Ramos (cell line): ENCODE data around the gene ZDHHC22.
"Not testable (repeated sequence)": the region's sequence is repeated elsewhere in the genome, so short reads cannot be mapped to it uniquely, and the experiment has no call there.

Experiments
- in situ Hi-C: fragments of 300-500 bp; cut with MboI; formaldehyde crosslinking; loops from one replicate; pipeline ENCODE4 v1.14.3; 2022; ENCODE audit warnings: low sequenced_read_pairs; ENCODE audit not compliant: unreplicated experiment

The ZDHHC22 gene

DNA sequence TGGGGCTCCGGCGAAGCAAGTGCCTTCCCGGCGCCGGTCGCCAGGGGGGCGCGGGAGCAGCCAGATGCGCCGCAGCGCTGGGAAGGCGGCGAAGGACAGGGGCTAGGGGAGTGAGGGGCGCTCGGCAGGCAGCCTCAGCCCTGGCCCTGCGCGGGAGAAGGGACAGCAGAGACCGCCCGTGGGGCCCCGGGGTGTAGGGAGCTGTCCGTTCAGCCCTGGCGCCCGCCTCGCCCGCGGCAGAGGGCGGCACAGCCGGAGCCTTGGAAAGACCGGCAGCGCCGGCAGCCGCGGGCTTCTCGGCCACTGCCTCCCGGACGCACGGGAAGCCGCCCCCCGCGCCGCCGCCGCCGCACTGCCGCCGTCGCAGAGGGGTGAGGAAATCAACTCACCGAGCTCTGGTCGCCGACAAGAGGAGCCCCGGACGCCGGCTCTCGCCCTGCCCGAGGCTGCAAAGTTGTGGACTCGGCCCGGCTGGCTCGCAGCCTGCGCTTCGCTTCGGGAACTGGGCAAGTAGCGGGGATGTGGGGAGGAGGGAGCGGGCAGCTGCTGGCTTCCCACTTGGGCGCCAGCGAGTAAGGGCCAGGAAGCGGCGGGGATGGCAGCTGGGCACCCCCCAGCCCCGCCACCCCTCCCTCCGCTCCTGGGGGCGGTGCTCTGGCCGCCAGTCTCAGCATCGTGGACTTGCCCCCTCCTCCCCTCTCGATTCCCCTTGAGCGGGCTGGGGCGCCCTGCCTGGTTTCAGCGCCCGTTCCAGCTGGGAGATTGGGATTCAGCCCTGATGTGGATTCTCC is at the start of gene ZDHHC22:
Gene ZDHHC22 (minus strand): TSS at position 578 of the 791 bp plus-strand sequence. CDS start 2,053 bp downstream, outside the sequence.
- in situ Hi-C loops: loop anchor here (10.0 kb wide), 1 partner anchor 173 kb away; no protein-coding TSS in a partner anchor

DNA sequence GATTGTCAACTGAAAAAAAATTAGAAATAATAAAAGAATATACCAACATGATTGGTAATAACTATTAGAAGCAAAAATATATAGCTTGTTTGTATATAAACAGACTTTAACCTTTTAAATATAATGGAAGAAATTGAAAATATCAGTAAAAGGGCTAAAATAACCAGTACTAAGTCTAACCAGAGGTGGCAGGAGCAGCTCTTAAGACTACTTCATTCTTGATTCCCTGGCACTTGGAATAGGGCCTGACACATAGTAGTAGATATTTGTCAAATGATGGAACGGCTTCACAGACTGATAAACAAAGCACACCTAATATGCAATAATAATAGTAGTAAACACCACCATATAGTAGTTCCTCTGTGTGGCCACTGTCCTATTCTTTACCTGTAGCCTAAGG is 49.4 kb upstream of the ZDHHC22 start:
- in situ Hi-C loops: no loop called here

GRCh38 chr14:77189479-77189878 is 47.9 kb upstream of the ZDHHC22 start:
- in situ Hi-C loops: no loop called here

DNA sequence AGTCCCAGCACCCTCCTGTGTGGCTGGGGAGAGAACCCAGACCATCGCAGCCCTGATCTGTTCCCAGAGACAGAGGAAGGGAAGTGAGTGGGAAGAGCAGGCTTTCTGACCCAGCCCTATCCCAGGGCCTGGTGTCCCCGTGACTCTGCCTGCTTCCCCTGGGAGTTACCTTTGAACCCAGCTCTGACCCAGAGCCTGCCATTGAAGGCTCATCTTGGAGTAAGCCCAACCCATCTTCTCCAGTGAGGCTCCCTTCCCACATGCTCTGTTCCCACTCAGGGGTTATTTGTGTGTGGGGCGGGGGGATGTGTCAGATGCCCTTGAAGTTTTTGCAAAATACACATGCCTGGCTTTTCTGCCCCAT is 46.0 kb upstream of the ZDHHC22 start:
- in situ Hi-C loops: no loop called here

GRCh38 chr14:77186911-77187648 is 45.5 kb upstream of the ZDHHC22 start:
- in situ Hi-C loops: no loop called here

- in situ Hi-C loops: no loop called here
Observed at GRCh38 chr14:77185093-77185465, 43.5 kb upstream of the ZDHHC22 start.

GRCh38 chr14:77184396-77185092 is 43.0 kb upstream of the ZDHHC22 start:
- in situ Hi-C loops: no loop called here

DNA sequence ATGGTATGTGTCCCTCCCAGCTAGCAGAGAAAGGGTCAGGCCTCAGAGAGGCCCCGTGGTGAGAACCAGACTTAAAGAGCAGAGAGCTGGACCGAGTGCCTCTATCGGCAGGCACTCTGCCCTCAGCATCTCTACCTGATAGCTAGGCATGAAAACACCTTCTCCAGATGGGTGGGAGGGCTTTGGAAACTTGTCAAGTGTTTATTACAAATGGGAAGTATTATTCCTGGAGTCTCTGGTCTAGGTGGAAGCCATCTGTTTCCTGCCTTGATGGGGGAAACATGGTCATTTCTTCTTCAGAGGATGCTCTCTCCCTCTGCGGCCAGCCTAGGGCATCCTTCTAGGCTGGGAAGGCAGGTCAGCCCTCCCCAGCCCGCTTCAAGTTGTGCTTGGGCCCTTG is 42.3 kb upstream of the ZDHHC22 start:
- in situ Hi-C loops: no loop called here

- in situ Hi-C loops: no loop called here
Observed at GRCh38 chr14:77181603-77182437, 40.2 kb upstream of the ZDHHC22 start, which contains the start of gene TMEM63C. TSS of gene TMEM63C (plus strand) at chr14:77181798. CDS start at chr14:77218814, 37,016 bp downstream.

DNA sequence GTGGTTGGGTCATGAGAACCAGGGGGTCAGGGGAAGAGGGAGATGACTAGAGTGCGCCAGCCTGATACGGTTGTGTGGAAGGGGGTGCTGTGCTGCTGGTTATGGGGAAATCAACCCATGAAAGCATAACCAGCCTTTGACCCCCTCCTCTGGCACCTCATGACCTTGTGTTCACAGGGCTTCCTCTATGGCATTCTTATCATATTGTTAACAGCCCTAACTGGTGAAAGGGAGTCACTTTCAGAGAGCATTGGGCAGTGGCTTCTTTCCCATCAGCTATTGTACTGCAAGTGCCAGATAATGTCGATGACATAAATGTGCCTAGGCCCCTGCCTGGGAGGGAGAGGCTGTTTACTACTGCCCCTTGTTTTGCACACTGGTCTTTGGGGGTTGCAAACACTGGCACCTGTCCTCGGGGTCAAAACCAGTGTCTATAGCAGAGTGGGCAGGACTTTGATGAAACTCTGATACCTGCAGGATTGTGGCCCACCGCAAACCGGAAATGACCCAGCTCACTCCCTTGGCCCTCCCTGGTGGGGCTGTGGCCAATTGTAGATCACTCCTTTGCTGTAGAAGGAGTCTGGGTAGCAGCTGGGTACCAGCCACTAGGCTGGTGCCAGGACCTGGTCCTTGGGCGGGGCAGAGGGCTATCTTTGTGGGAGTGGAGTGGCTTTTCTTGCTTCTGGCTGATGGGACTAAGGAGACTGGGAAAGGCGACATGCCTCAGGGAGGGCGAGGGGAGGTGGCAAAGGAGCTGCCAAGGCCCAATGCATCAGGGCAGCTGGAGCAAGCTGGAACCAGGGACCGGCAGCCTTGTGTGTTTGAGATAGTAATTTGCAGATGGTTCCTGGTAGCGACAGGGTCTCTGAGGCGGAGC is 39.4 kb upstream of the ZDHHC22 start:
- in situ Hi-C loops: no loop called here

- in situ Hi-C loops: no loop called here
Observed at GRCh38 chr14:77178656-77179055, 37.1 kb upstream of the ZDHHC22 start.

- in situ Hi-C loops: no loop called here
Observed at GRCh38 chr14:77177702-77178101, 36.1 kb upstream of the ZDHHC22 start.

- in situ Hi-C loops: no loop called here
Observed at GRCh38 chr14:77175843-77176242, 34.3 kb upstream of the ZDHHC22 start.

GRCh38 chr14:77173911-77174617 is 32.5 kb upstream of the ZDHHC22 start:
- in situ Hi-C loops: not testable (repeated sequence)

GRCh38 chr14:77172916-77173315 is 31.3 kb upstream of the ZDHHC22 start:
- in situ Hi-C loops: no loop called here

- in situ Hi-C loops: no loop called here
Observed at GRCh38 chr14:77170045-77170444, 28.5 kb upstream of the ZDHHC22 start.

DNA sequence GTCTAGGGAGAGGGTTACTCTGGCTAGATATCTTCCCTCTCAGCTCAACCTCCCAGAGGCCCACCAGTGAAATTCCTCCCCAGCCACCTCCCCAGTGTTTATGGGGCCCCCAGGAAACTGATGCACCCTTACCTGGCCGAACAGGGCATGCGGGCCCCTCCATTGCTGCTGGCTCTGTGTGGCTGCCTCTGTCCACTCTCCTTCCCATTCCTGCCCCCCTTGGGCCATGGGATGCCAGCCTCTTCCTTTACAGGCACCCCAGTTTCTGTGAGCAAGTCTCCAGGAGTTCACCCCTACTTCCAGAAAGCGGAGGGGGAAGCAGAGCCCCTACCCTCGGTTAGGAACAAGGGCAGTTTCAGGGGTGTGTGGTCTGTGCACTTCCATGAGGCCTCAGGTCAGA is 19.4 kb upstream of the ZDHHC22 start:
- in situ Hi-C loops: no loop called here

GRCh38 chr14:77158882-77159255 is 17.3 kb upstream of the ZDHHC22 start:
- in situ Hi-C loops: no loop called here
